PC-9 (cell line): ENCODE data around the gene TSKS. TPM values are rescaled to one million over a fixed set of nuclear protein-coding genes. Genes with fewer than 3 reads are reported as not detected.

Experiments
- BruUV-seq: library from RNA; stranded (reverse); fragments of 400-500 nt; replicated peaks from 2 replicates; lab custom pipeline; 2021; lab: Mats Ljungman, UMichigan
- CTCF ChIA-PET: fragments of 300-600 bp; sonication (Branson Sonifier 250); formaldehyde crosslinking; loops from one replicate; lab custom pipeline; 2022; ENCODE audit warnings: antibody characterized with exemption; lab: Charles Lee
- POLR2A ChIA-PET: fragments of 300-600 bp; sonication (Branson Sonifier 250); formaldehyde crosslinking; loops from one replicate; lab custom pipeline; 2022; ENCODE audit warnings: antibody characterized with exemption; ENCODE audit not compliant: unreplicated experiment; lab: Charles Lee
- DNase-seq, 2 experiments: peaks; one replicate each; pipeline versions ENCODE4 v3.0.0 to v3.0.0-alpha.2; 2015 to 2022; ENCODE audit warnings: mixed read lengths in 1 of 2
- H2AFZ ChIP-seq: fragments of 200-600 bp; sonication (generic); 2 replicates; pipeline ENCODE4 v1.8.1; 2017; ENCODE audit warnings: antibody characterized with exemption
- H3F3A ChIP-seq: fragments of 200-600 bp; sonication (generic); 2 replicates; pipeline ENCODE4 v1.8.1; 2017; ENCODE audit warnings: antibody characterized with exemption, mild to moderate bottlenecking, low read depth; ENCODE audit not compliant: insufficient read depth
- H3K27ac ChIP-seq: fragments of 200-600 bp; sonication (generic); 2 replicates; pipeline ENCODE4 v1.6.1; 2016; ENCODE audit warnings: mixed run types
- H3K27me3 ChIP-seq: fragments of 200-600 bp; sonication (generic); 2 replicates; pipeline ENCODE4 v1.6.1; 2016; ENCODE audit warnings: low read depth, mixed run types; ENCODE audit not compliant: insufficient read depth
- H3K36me3 ChIP-seq: fragments of 200-600 bp; sonication (generic); 2 replicates; pipeline ENCODE4 v1.6.1; 2016; ENCODE audit warnings: low read depth, mixed run types
- H3K4me1 ChIP-seq: fragments of 200-600 bp; sonication (generic); replicated peaks from 2 replicates; pipeline ENCODE4 v1.6.1; 2016; ENCODE audit warnings: mixed run types; ENCODE audit not compliant: insufficient read depth
- H3K4me2 ChIP-seq: fragments of 200-600 bp; sonication (generic); 2 replicates; pipeline ENCODE4 v1.6.1; 2017; ENCODE audit warnings: mixed run types
- H3K4me3 ChIP-seq: fragments of 200-600 bp; sonication (generic); 2 replicates; pipeline ENCODE4 v1.6.1; 2016; ENCODE audit warnings: mixed run types
- H3K79me2 ChIP-seq: fragments of 200-600 bp; sonication (generic); 2 replicates; pipeline ENCODE4 v1.6.1; 2017; ENCODE audit warnings: low read depth, mixed run types
- H3K9me2 ChIP-seq: fragments of 200-600 bp; sonication (generic); 2 replicates; pipeline ENCODE4 v1.8.1; 2017; ENCODE audit warnings: mild to moderate bottlenecking; ENCODE audit not compliant: insufficient read depth
- H3K9me3 ChIP-seq: fragments of 200-600 bp; sonication (generic); 2 replicates; pipeline ENCODE4 v1.8.1; 2016; ENCODE audit warnings: low read depth; ENCODE audit not compliant: insufficient read depth
- H4K20me1 ChIP-seq: fragments of 200-600 bp; sonication (generic); 2 replicates; pipeline ENCODE4 v1.8.1; 2017; ENCODE audit not compliant: insufficient read depth
- EZH2 ChIP-seq: fragments of 200-600 bp; sonication (generic); IDR thresholded peaks from 2 replicates; pipeline ENCODE4 v1.8.0; 2017; ENCODE audit warnings: antibody characterized with exemption, low read depth
- intact Hi-C: fragments of 100-400 bp; cut with micrococcal nuclease; formaldehyde crosslinking; loops from one replicate; pipeline ENCODE4 v1.10.0; 2022; ENCODE audit not compliant: unreplicated experiment
- total RNA-seq: library from RNA; stranded (reverse); gene quantifications from 2 replicates; pipeline ENCODE4 v1.2.3, GENCODE V29; 2021
- TF ChIP-seq, protein P1 (sequence below): fragments of 200-600 bp; sonication (generic); conservative IDR thresholded peaks from 2 replicates; pipeline ENCODE4 v1.6.1; 2017; ENCODE audit warnings: mixed run types, antibody characterized with exemption, mild to moderate bottlenecking, moderate library complexity

Gene TSKS
- total RNA-seq, 1 experiment from 2014 or later: not detected

DNA sequence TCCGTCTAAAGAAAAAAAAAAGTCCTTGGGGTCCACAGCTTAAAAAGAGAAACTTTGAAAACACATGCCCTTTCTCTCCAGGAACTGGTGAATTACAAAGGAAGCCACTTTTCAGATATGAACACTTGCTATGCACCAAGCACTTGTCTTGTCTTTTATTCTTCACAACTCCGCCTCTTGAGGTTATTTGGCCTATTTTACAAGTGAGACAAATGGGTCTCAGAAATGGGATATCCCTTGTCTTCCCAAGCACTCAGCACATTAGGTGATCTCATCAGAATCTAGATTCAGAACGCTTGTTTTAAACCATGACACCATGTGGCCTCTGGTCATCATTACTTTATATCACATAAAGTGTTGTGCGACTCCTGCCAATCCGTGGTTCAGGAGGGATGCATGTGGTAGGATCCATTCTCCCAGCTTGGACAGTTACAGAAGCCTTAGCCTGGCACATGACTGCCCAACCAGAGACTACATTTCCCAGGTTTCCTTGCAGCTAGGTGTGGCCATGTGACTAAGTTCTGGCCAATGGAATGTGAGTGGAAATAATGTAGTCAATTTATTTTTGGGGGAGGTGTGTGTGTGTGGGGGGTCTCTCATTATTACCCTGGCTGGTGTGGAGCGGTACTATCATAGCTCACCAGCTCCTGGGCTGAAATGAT lies 13.9 kb downstream of the TSKS start:
- no peak overlapping the region for H2AFZ ChIP-seq
- no peaks in the 10 kb centered on the region for H3K79me2 ChIP-seq
- intact Hi-C loops: no loop called here
- H3K4me3 ChIP-seq: no peak overlapping the region
- no peak for TF ChIP-seq EZH2
- TF ChIP-seq, protein P1, sequence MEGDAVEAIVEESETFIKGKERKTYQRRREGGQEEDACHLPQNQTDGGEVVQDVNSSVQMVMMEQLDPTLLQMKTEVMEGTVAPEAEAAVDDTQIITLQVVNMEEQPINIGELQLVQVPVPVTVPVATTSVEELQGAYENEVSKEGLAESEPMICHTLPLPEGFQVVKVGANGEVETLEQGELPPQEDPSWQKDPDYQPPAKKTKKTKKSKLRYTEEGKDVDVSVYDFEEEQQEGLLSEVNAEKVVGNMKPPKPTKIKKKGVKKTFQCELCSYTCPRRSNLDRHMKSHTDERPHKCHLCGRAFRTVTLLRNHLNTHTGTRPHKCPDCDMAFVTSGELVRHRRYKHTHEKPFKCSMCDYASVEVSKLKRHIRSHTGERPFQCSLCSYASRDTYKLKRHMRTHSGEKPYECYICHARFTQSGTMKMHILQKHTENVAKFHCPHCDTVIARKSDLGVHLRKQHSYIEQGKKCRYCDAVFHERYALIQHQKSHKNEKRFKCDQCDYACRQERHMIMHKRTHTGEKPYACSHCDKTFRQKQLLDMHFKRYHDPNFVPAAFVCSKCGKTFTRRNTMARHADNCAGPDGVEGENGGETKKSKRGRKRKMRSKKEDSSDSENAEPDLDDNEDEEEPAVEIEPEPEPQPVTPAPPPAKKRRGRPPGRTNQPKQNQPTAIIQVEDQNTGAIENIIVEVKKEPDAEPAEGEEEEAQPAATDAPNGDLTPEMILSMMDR: no peak
- H3K4me2 ChIP-seq: no peak overlapping the region
- CTCF ChIA-PET: no interaction called here
- no peak for DNase-seq
- no peak overlapping the region for H3K27ac ChIP-seq
- no peaks in the 10 kb centered on the region for H3K27me3 ChIP-seq
- POLR2A ChIA-PET: interaction anchor here (0.5 to 0.6 kb wide), 2 partner anchors 21 to 53 kb away, joined by 3 to 6 read pairs; no protein-coding TSS in a partner anchor
- no peaks in the 10 kb centered on the region for H3K4me1 ChIP-seq
- H4K20me1 ChIP-seq: no peaks in the 10 kb centered on the region
- H3K36me3 ChIP-seq: no peaks in the 10 kb centered on the region
- no TSS peak for BruUV-seq
- no peaks in the 10 kb centered on the region for H3K9me2 ChIP-seq
- H3K9me3 ChIP-seq: 0 out of 2 replicates have a peak, but pooled peaks cover 4% of the 10 kb centered on the region
- H3F3A ChIP-seq: peaks cover 21% of the 10 kb centered on the region; the same call in 1 of the 2 replicates

DNA sequence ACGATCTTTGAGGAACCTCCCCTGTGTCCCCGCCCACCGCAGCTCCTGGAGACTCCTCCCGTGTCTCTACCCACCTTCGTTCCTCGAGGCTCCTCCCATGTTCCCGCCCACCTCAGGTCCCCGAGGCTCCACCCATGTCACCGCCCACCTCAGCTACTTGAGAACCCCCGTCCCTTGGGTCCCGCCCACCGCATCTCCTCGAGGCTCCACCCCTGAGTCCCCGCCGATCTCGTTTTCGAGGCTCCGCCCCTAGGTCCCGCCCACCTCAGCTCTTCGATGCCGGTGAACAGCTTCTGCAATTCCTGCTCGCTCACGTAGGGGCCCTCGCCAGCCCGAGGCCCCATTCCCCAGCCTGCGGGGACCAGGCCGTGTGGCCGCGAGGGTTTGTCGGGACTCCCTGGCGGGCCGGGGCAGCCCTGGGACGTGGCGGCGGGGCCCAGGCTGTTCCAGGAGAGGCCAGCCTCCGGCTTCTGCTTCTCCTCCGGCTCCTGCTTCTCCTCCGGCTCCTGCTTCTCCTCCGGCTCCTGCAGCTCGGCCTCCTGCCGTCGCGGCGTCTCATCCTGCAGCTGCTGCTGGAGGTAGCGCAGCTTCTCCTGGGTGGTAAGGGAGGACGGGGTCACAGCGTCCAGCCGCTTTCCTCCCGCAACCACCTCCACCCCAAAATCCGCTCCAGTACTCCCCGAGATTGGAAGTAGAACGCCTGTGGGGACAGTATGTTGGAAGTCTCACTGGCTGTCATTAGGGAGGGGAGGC lies 16.7 kb downstream of the TSKS start:
- no peaks in the 10 kb centered on the region for H3K79me2 ChIP-seq
- ChIA-PET POLR2A (no interaction called here), CTCF (no interaction called here)
- TF ChIP-seq EZH2: no peak
- TF ChIP-seq, protein P1: no peak
- no peaks in the 10 kb centered on the region for H4K20me1 ChIP-seq
- H3K9me2 ChIP-seq: no peaks in the 10 kb centered on the region
- H2AFZ ChIP-seq: no peak overlapping the region
- no peaks in the 10 kb centered on the region for H3K36me3 ChIP-seq
- no peaks in the 10 kb centered on the region for H3K27me3 ChIP-seq
- no peaks in the 10 kb centered on the region for H3K9me3 ChIP-seq
- H3K4me1 ChIP-seq: no peaks in the 10 kb centered on the region
- no peak overlapping the region for H3K4me2 ChIP-seq
- no peak overlapping the region for H3K4me3 ChIP-seq
- BruUV-seq: no TSS peak
- no peak overlapping the region for H3K27ac ChIP-seq
- intact Hi-C loops: no loop called here
- peaks cover 12% of the 10 kb centered on the region; the same call in 1 of the 2 replicates for H3F3A ChIP-seq
- DNase-seq: no peak

DNA sequence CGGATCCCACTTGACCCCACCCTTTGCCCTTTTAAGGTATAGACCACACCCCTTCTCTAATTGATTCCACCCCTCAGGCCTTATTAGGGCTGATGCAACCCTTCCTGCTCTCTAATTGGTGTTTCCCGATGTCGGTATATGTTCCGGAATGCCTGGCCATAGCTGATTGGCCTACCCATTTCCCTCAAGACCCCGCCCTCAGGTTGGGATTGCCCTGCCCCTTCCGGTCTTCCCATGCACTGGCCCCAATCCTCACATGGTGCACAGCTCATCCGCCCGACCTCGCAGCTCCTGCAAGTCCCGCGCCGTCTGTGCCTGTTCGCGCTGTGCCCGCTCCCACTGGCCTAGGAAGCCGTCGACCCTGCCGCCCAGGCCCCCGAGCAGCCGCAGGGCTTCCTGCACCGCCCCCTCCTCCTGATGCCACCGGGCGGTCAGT lies 18.1 kb downstream of the TSKS start:
- DNase-seq: no peak
- TF ChIP-seq, protein P1: no peak
- no peak for TF ChIP-seq EZH2
- CTCF ChIA-PET: no interaction called here

More for the DNA sequence above, 18.1 kb downstream of the TSKS start:
- Histone ChIP-seq H3K4me3 (no peak overlapping the region), H3F3A (peaks cover 7% of the 10 kb centered on the region; the same call in 1 of the 2 replicates), H3K27ac (no peak overlapping the region), H3K9me2 (no peaks in the 10 kb centered on the region), H3K79me2 (no peaks in the 10 kb centered on the region), H3K36me3 (no peaks in the 10 kb centered on the region), H2AFZ (no peak overlapping the region), H3K4me2 (no peak overlapping the region), H3K27me3 (no peaks in the 10 kb centered on the region), H3K4me1 (no peaks in the 10 kb centered on the region), H3K9me3 (no peaks in the 10 kb centered on the region), H4K20me1 (no peaks in the 10 kb centered on the region)
- intact Hi-C loops: no loop called here
- POLR2A ChIA-PET: no interaction called here
- BruUV-seq: no TSS peak
